Stimulated activated CD8-positive, alpha-beta memory T cell treated with anti-CD3 and anti-CD28 coated beads, Interleukin-15, amount 100 ng/mL, for 48 hours (primary cell): Measurements from ENCODE around the gene HIVEP1.
"Not testable (repeated sequence)": the region's sequence is repeated elsewhere in the genome, so short reads cannot be mapped to it uniquely, and the experiment has no call there.

Experiments
- DNase-seq, 2 donors: peaks; one replicate each; pipeline ENCODE4 v3.0.0-alpha.2; 2020; ENCODE audit warnings: low read depth in 2 of 2

HIVEP1 gene

GRCh38 chr6:12158686-12159415, 146.7 kb downstream of the HIVEP1 start:
- no peak for DNase-seq

GRCh38 chr6:12160326-12160725, 148.2 kb downstream of the HIVEP1 start:
- no peak for DNase-seq

- no peak for DNase-seq
Measured at GRCh38 chr6:12162213-12162612, 150.1 kb downstream of the HIVEP1 start.

GRCh38 chr6:12163149-12163548, 151.0 kb downstream of the HIVEP1 start:
- DNase-seq = peak in 1 of 2 donors; percentile 17

GRCh38 chr6:12163744-12164507, 151.8 kb downstream of the HIVEP1 start:
- DNase-seq = no peak

- DNase-seq = no peak
Measured at GRCh38 chr6:12164508-12164770, 152.3 kb downstream of the HIVEP1 start.

- DNase-seq = no peak
Measured at GRCh38 chr6:12165297-12165696, 153.2 kb downstream of the HIVEP1 start.

GRCh38 chr6:12165722-12166280, 153.7 kb downstream of the HIVEP1 start:
- DNase-seq = no peak

- no peak for DNase-seq
Measured at GRCh38 chr6:12169377-12169776, 157.3 kb downstream of the HIVEP1 start.

GRCh38 chr6:12170351-12171092, 158.4 kb downstream of the HIVEP1 start:
- no peak for DNase-seq

GRCh38 chr6:12171717-12172116, 159.6 kb downstream of the HIVEP1 start:
- DNase-seq = no peak

GRCh38 chr6:12172572-12172971, 160.5 kb downstream of the HIVEP1 start:
- DNase-seq = no peak

- no peak for DNase-seq
Measured at GRCh38 chr6:12173181-12173580, 161.1 kb downstream of the HIVEP1 start.

GRCh38 chr6:12173661-12174060, 161.5 kb downstream of the HIVEP1 start:
- no peak for DNase-seq

- DNase-seq = no peak
Measured at GRCh38 chr6:12174878-12175277, 162.8 kb downstream of the HIVEP1 start.

- DNase-seq = no peak
Measured at GRCh38 chr6:12175626-12176025, 163.5 kb downstream of the HIVEP1 start.

- DNase-seq = not testable (repeated sequence)
Measured at GRCh38 chr6:12176782-12177181, 164.7 kb downstream of the HIVEP1 start.

- no peak for DNase-seq
Measured at GRCh38 chr6:12178521-12178920, 166.4 kb downstream of the HIVEP1 start.

GRCh38 chr6:12181481-12181880, 169.4 kb downstream of the HIVEP1 start:
- DNase-seq = no peak

GRCh38 chr6:12182676-12183075, 170.6 kb downstream of the HIVEP1 start:
- no peak for DNase-seq

- DNase-seq = no peak
Measured at GRCh38 chr6:12185081-12185673, 173.1 kb downstream of the HIVEP1 start.

- DNase-seq = no peak
Measured at GRCh38 chr6:12186528-12186927, 174.4 kb downstream of the HIVEP1 start.
